Panc1 (cell line): ENCODE data around the gene SPATA31C1. TPM values are rescaled to one million over a fixed set of nuclear protein-coding genes. Genes with fewer than 3 reads are reported as not detected.

Experiments used
- ATAC-seq: fragments of 200-7000 bp; cut with Tn5 transposase; 2 replicates; pipeline ENCODE4 v1.9.1; 2020; ENCODE audit warnings: mild to moderate bottlenecking, moderate library complexity
- BruUV-seq: library from RNA; stranded (reverse); fragments of 400-500 nt; replicated peaks from 2 replicates; lab custom pipeline; 2021; lab: Mats Ljungman, UMichigan
- CTCF ChIA-PET: fragments of 300-600 bp; sonication (Branson Sonifier 250); formaldehyde crosslinking; loops from one replicate; lab custom pipeline; 2022; ENCODE audit warnings: antibody characterized with exemption; lab: Charles Lee
- POLR2A ChIA-PET: fragments of 300-600 bp; sonication (Branson Sonifier 250); formaldehyde crosslinking; loops from one replicate; lab custom pipeline; 2022; ENCODE audit warnings: antibody characterized with exemption; lab: Charles Lee
- DNase-seq: peaks from one replicate; pipeline ENCODE4 v3.0.0-alpha.2; 2010; ENCODE audit warnings: low read depth, low spot score
- H3K27ac ChIP-seq: 2 replicates; pipeline ENCODE4 v1.5.1; 2011; ENCODE audit warnings: mild to moderate bottlenecking, low read length, inconsistent platforms
- H3K27me3 ChIP-seq: fragments of 200-500 bp; sonication (Bioruptor generic); 2 replicates; pipeline ENCODE4 v1.6.0; 2014; ENCODE audit warnings: low read length, inconsistent platforms; ENCODE audit not compliant: control insufficient read depth, insufficient read depth
- H3K36me3 ChIP-seq: fragments of 200-500 bp; sonication (Bioruptor generic); 2 replicates; pipeline ENCODE4 v1.5.1; 2014; ENCODE audit warnings: inconsistent platforms, mild to moderate bottlenecking, low read length, moderate library complexity; ENCODE audit not compliant: control insufficient read depth, insufficient read depth
- H3K4me1 ChIP-seq: 2 replicates; pipeline ENCODE4 v1.5.1; 2011; ENCODE audit warnings: inconsistent platforms, mild to moderate bottlenecking, low read length, moderate library complexity; ENCODE audit not compliant: control insufficient read depth, insufficient read depth
- H3K4me3 ChIP-seq, 2 experiments: 2 replicates each; pipeline ENCODE4 v1.5.1; 2011 to 2012; ENCODE audit warnings: low read depth in 2 of 2, low read length in 2 of 2, mild to moderate bottlenecking in 2 of 2, inconsistent platforms in 1 of 2, moderate library complexity in 1 of 2
- H3K9me3 ChIP-seq: fragments of 200-500 bp; sonication (Bioruptor generic); 2 replicates; pipeline ENCODE4 v1.5.1; 2014; ENCODE audit warnings: low read depth, mild to moderate bottlenecking, inconsistent platforms, low read length, moderate library complexity; ENCODE audit not compliant: control insufficient read depth, insufficient read depth
- POLR2AphosphoS5 ChIP-seq: IDR thresholded peaks from 2 replicates; pipeline ENCODE4 v1.6.1; 2012; ENCODE audit warnings: mild to moderate bottlenecking, low read depth, low read length, moderate library complexity
- SIN3A ChIP-seq: IDR thresholded peaks from 2 replicates; pipeline ENCODE4 v1.6.1; 2012; ENCODE audit warnings: low read depth, mild to moderate bottlenecking, low read length, moderate library complexity, borderline replicate concordance; ENCODE audit not compliant: insufficient read depth
- TCF7L2 ChIP-seq: IDR thresholded peaks from 2 replicates; pipeline ENCODE4 v1.6.1; 2011; ENCODE audit warnings: mild to moderate bottlenecking, low read depth, low read length, inconsistent platforms
- in situ Hi-C: cut with HindIII; loops from 2 replicates; pipeline ENCODE4 v1.10.0; 2016; ENCODE audit warnings: low sequenced_read_pairs, low pct_unique_long_range_greater_than_20kb
- intact Hi-C: fragments of 100-400 bp; cut with micrococcal nuclease; formaldehyde crosslinking; loops from one replicate; pipeline ENCODE4 v1.10.0; 2022; ENCODE audit not compliant: unreplicated experiment
- total RNA-seq: library from RNA; stranded (reverse); gene quantifications from one replicate; pipeline ENCODE4 v1.2.1, GENCODE V29; 2021; ENCODE audit not compliant: unreplicated experiment
- TF ChIP-seq, protein P1 (sequence below), 2 experiments: IDR thresholded peaks; 2 replicates each; pipeline ENCODE4 v1.6.1; 2011 to 2012; ENCODE audit warnings: low read depth in 2 of 2, control low read depth in 1 of 2, low read length in 1 of 2, mild to moderate bottlenecking in 1 of 2, moderate library complexity in 1 of 2; ENCODE audit not compliant: insufficient read depth in 1 of 2
- TF ChIP-seq, protein P2 (sequence below): fragments of 450-650 bp; IDR thresholded peaks from 2 replicates; pipeline ENCODE4 v1.5.1; 2017; ENCODE audit warnings: mild to moderate bottlenecking

The SPATA31C1 gene
- total RNA-seq, 1 experiment from 2014 or later = not detected

DNA sequence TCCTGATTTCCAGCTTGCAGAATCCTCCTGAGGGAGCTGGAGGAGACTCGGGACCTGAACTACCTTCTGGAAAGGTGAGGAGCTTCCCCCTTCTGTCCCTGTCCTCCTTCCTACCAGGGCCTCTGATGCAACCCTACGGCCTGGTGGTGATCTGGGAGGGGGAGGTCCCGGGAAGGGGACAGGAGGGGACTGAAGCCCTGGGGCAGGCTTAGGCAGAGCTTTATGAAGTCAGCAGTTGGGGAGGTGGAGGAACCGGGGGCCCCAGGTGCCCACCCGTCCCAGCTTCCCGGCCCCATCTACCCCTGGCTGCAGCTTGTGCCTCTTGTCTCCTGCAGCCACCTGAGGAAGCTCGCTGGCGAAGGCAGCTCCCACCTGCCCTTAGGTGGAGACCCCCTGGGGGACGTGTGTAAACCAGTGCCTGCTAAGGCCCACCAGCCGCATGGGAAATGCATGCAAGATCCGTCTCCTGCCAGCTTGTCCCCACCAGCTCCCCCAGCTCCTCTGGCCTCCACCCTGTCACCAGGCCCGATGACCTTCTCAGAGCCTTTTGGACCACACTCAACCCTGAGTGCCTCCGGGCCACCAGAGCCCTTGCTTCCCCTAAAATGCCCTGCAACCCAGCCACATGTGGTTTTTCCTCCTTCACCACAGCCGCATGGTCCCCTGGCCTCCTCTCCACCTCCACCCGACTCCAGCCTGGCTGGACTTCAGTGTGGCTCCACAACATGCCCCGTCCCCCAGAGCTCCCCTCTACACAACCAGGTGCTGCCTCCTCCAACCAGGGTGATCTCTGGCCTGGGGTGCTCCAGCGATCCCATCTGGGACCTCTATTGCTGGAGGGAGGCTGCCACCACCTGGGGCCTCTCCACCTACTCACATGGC, 32.9 kb upstream of the SPATA31C1 start:
- BruUV-seq = no TSS peak
- POLR2A ChIA-PET = no interaction called here
- Histone ChIP-seq H3K4me3 (no peak overlapping the region), H3K4me1 (no peaks in the 10 kb centered on the region), H3K9me3 (no peaks in the 10 kb centered on the region), H3K27ac (no peak overlapping the region), H3K36me3 (no peaks in the 10 kb centered on the region), H3K27me3 (no peaks in the 10 kb centered on the region)
- DNase-seq (no peak), ATAC-seq (no peak)
- in situ Hi-C loops (no loop called here), intact Hi-C loops (no loop called here)
- TF ChIP-seq SIN3A (no peak), POLR2AphosphoS5 (no peak), TCF7L2 (no peak)
- TF ChIP-seq, protein P1, sequence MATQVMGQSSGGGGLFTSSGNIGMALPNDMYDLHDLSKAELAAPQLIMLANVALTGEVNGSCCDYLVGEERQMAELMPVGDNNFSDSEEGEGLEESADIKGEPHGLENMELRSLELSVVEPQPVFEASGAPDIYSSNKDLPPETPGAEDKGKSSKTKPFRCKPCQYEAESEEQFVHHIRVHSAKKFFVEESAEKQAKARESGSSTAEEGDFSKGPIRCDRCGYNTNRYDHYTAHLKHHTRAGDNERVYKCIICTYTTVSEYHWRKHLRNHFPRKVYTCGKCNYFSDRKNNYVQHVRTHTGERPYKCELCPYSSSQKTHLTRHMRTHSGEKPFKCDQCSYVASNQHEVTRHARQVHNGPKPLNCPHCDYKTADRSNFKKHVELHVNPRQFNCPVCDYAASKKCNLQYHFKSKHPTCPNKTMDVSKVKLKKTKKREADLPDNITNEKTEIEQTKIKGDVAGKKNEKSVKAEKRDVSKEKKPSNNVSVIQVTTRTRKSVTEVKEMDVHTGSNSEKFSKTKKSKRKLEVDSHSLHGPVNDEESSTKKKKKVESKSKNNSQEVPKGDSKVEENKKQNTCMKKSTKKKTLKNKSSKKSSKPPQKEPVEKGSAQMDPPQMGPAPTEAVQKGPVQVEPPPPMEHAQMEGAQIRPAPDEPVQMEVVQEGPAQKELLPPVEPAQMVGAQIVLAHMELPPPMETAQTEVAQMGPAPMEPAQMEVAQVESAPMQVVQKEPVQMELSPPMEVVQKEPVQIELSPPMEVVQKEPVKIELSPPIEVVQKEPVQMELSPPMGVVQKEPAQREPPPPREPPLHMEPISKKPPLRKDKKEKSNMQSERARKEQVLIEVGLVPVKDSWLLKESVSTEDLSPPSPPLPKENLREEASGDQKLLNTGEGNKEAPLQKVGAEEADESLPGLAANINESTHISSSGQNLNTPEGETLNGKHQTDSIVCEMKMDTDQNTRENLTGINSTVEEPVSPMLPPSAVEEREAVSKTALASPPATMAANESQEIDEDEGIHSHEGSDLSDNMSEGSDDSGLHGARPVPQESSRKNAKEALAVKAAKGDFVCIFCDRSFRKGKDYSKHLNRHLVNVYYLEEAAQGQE (IDR thresholded peaks at IDR 0.05; ENCODE audit: insufficient read depth in 1 of 2, low read depth in 2 of 2, low read length in 1 of 2) = no peak
- TF ChIP-seq, protein P2, sequence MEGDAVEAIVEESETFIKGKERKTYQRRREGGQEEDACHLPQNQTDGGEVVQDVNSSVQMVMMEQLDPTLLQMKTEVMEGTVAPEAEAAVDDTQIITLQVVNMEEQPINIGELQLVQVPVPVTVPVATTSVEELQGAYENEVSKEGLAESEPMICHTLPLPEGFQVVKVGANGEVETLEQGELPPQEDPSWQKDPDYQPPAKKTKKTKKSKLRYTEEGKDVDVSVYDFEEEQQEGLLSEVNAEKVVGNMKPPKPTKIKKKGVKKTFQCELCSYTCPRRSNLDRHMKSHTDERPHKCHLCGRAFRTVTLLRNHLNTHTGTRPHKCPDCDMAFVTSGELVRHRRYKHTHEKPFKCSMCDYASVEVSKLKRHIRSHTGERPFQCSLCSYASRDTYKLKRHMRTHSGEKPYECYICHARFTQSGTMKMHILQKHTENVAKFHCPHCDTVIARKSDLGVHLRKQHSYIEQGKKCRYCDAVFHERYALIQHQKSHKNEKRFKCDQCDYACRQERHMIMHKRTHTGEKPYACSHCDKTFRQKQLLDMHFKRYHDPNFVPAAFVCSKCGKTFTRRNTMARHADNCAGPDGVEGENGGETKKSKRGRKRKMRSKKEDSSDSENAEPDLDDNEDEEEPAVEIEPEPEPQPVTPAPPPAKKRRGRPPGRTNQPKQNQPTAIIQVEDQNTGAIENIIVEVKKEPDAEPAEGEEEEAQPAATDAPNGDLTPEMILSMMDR = no peak
- CTCF ChIA-PET = no interaction called here

DNA sequence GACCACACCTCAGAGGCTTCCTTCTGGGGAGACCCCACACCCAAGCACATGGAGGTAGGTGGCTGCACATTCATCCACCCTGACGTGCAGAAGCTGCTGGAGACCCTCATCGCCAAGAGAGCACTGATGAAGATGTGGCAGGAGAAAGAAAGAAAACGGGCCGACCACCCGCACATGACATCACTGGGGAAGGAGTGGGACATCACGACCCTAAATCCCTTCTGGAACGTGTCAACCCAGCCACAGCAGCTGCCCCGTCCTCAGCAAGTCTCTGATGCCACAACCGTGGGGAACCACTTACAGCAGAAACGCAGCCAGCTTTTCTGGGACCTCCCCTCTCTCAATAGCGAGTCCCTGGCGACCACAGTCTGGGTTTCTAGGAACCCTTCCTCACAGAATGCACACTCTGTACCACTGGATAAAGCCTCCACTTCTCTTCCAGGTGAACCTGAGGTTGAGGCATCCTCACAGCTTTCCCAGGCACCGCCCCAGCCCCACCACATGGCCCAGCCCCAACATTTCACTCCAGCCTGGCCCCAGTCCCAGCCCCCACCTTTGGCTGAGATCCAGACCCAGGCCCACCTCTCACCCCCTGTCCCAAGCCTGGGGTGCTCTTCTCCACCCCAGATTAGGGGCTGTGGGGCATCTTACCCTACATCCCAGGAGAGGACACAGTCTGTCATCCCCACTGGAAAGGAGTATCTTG, 32.1 kb upstream of the SPATA31C1 start:
- TF ChIP-seq, protein P2 = no peak
- TF ChIP-seq POLR2AphosphoS5 (no peak), TCF7L2 (no peak), SIN3A (no peak)
- TF ChIP-seq, protein P1 (IDR thresholded peaks at IDR 0.05; ENCODE audit: insufficient read depth in 1 of 2, low read depth in 2 of 2, low read length in 1 of 2) = no peak
- ATAC-seq (no peak), DNase-seq (no peak)
- Histone ChIP-seq H3K27ac (no peak overlapping the region), H3K36me3 (no peaks in the 10 kb centered on the region), H3K4me3 (no peak overlapping the region), H3K9me3 (no peaks in the 10 kb centered on the region), H3K27me3 (no peaks in the 10 kb centered on the region), H3K4me1 (no peaks in the 10 kb centered on the region)
- BruUV-seq = no TSS peak
- in situ Hi-C loops (no loop called here), intact Hi-C loops (no loop called here)
- POLR2A ChIA-PET = no interaction called here
- CTCF ChIA-PET = no interaction called here
